Anterior cingulate cortex (tissue), 58 donors: ENCODE measurements around the gene KRTAP9-4.
"Not testable (repeated sequence)": the region's sequence is repeated elsewhere in the genome, so short reads cannot be mapped to it uniquely, and the experiment has no call there.

Experiments used
- DNase-seq, 58 donors: peaks; one replicate each; lab custom pipeline; 2025; lab: John Stamatoyannopoulos, UW

The KRTAP9-4 gene

DNA sequence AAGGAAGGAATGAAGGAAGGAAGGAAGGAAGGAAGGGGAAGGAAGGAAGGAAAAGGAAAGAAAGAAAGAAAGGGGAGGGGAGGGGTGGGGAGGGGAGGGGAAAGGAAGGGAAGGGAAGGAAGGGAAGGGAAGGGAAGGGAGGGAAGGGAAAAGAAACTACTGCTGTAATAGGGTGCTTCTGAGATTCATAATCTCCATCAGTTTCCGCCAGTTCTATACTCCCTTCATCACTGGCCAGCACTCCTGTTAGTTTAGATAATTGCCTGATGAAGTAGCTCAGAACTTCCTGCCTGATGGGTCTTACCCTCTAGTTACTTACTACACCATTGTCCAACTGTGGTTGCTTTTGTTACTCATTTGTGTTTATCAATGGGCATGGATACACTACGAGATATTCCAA lies 13.7 kb downstream of the KRTAP9-4 start:
- no peak for DNase-seq

DNA sequence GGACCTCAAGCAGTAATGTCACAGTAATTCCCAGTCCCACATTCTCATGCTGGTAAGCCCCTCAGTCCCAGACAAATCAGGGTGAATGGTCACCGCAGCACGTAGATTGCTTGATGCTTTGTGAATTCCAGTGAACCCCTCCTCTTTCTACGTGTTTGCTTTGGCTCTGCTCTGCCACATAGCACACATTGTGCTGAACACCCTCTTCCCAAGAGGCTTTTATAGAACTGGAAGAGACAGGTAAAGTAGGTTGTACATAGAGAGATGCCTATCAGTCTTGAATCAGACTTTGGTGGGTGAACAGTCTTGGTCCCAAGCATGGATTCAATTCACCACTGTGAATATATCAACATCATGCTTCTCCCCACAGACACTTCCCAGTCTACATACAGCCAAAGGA lies 15.1 kb downstream of the KRTAP9-4 start:
- no peak for DNase-seq

DNA sequence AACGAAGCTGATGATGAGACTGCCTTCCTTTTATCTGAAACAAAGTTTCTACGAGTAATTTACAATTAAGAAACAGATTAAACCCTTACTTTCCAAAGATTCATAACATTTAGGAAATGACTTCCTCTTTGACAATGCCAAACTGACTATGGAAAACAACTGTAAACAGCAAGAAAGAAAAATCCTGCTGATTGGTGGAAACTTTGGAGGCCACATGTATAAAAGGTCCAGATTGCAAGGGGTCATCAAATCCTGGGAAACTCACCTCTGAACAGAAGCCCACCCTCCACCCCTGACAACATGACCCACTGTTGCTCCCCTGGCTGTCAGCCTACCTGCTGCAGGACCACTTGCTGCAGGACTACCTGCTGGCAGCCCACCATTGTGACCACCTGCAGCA lies 15.6 kb downstream of the KRTAP9-4 start, which contains the start of gene KRTAP9-6:
Gene KRTAP9-6, plus strand, starts transcription at position 301 of the 400 bp plus-strand sequence. Its CDS starts 0 bp downstream, at position 301.
- DNase-seq = no peak

DNA sequence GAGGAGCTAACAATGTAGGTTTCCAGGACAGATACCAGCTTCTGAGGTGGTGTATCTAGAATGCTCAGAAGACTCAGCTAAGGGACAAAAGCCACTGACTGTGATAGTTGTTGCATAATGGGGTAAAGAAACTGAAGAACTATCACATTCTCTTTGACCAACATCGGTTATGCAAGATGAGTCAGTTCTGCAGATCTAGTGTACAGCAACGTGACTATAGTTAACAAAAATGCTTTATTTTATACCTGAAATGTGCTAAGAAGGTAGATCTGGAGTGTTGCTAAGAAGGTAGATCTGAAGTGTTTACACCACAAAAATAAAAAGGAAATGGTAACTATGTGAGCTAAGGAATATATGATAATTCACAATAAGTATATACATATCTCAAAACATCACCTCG lies 18.2 kb downstream of the KRTAP9-4 start:
- no peak for DNase-seq

DNA sequence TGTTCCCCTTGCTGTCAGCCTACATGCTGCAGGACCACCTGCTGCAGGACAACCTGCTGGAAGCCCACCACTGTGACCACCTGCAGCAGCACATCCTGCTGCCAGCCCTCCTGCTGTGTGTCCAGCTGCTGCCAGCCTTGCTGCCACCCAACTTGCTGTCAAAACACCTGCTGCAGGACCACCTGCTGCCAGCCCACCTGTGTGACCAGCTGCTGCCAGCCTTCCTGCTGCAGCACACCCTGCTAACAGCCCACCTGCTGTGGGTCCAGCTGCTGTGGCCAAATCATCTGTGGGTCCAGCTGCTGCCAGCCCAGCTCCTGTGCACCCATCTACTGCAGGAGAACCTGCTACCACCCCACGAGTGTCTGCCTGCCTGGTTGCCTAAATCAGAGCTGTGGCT lies 21.8 kb downstream of the KRTAP9-4 start:
- not testable (repeated sequence) for DNase-seq

DNA sequence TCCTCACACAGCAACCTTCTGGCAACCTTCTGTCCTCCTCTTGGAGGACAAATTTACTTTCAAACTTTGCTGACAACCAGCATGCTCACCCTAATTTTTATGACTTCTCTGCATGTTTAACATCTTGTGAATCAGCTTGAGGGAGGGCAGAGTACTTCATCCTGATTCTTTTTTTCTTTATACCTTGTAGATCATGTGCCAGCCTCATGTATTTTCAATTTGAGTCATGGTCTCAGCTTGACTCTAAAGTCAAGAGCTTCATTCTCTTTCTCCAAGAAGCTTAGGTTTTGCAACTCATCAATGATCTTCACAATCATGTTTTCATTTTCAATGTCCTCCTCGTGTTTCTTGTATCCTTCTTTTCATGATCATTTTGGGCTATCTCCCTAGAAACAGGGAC lies 22.4 kb downstream of the KRTAP9-4 start:
- no peak for DNase-seq

DNA sequence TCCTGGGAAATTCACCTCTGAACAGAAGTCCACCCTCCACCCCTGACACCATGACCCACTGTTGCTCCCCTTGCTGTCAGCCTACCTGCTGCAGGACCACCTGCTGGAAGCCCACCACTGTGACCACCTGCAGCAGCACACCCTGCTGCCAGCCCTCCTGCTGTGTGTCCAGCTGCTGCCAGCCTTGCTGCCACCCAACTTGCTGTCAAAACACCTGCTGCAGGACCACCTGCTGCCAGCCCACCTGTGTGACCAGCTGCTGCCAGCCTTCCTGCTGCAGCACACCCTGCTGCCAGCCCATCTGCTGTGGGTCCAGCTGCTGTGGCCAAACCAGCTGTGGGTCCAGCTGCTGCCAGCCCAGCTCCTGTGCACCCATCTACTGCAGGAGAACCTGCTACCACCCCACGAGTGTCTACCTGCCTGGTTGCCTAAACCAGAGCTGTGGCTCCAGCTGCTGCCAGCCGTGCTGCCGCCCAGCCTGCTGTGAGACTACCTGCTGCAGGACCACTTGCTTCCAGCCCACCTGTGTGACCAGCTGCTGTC lies 26.2 kb downstream of the KRTAP9-4 start, which contains the start of gene KRTAP9-7:
Gene KRTAP9-7, plus strand, starts transcription at position 51 of the 543 bp plus-strand sequence. Its CDS starts 0 bp downstream, at position 51.
- DNase-seq = not testable (repeated sequence)

DNA sequence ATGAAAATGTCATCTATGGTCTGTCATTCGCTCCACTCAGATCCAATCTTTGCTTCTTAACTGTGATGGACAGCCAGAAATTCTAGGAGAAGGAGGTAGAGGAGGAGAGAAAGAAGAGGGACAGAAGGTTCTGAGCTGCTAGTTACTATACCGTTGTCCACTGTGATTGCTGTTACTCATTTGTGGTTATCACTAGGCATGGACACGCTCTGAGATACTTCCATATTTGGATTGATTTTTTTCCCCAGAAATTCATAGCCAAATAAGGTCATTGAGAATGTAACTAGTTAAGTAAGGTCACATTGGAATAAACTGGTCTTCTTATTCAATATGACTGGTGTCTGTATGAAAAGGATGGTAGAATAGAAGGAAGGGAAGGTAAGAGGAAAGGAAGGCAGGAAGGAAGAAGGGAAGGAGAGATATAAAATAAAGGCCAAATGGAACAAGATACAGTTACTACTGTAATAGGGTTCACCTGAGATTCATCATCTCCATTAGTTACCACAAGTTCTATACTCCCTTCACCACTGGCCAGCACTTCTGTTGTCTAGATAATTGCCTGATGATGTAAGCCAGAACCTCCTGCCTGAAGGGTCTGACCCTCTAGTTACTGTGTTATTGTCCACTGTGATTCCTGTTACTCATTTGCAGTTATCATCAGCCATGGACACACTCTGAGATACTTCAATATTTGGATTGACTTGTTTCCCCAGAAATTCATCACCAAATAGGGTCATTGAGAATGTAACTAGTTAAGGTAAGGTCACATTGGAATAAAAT lies 28.9 kb downstream of the KRTAP9-4 start:
- DNase-seq = no peak

DNA sequence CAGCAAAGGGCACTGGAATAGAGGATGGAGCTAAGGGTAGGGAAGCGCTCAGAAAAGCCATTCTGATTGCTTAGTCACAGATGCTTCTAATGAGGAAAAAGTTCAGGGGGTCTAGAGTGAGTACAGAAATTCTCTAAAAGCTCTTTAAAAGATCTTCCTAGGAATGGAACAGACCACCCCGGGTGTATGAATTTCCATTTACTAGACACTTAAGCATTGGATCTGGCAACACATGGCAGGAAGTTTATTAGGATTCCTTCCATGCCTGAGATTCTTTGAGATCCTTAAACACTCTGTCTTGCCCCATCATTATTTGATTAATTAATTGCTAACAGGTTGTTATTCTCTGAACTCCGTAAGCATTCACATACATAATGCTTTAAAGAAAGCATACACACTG lies 34.6 kb downstream of the KRTAP9-4 start:
- no peak for DNase-seq

DNA sequence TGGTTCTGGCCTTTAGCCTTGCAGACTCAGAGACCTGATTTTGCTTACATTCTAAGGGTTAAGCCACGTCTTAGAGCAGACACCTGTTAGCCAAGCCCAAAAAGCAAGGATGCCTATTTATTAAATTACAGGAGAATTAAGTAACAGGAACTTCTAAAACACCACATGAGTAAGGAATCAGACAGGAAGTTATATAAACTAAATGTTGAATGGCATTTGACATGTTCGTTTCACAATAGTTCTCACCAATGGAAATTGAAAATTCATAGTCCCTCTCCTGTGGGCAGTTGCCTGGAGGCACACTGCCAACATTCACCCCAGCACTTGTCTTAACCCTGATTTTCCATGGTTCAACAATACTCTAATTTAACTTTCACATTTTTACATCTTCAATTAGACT lies 35.1 kb downstream of the KRTAP9-4 start:
- no peak for DNase-seq

DNA sequence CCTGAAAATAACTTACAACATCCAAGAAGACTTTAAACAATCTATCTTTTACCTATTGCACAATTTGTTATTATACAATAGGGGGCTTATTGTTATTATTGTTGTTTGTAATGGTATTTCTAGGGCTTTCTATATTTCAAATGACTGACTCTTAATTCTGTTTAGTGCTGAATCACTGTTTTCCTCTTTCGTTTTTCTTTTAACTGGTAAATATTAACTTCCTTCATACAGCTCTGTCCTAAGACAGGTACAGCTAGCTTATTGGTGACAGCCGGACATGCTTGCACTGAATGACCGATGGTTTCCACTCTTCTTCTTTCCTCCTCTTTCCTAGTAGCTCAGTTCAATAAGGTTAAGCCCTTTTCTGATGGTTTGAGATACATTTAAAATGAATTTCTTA lies 37.6 kb downstream of the KRTAP9-4 start:
- DNase-seq = no peak

DNA sequence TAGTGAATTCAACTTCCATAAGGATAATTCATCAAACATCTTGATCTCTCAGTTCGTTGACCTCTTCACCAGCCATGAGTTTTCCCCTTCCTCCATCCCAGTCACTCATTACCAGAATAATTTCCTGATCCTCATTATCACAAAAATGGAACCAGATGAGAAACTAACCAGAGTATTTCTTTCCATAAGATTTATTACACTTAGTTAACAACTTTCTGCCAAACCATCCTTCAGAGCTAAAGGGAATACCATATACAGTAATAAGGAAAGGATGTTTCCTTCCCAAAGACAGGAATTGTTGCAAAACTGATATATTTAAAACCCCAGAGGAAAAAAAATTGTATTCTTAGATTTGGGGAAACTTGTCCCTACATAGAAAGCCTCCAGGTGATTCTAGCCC lies 44.5 kb downstream of the KRTAP9-4 start:
- no peak for DNase-seq

DNA sequence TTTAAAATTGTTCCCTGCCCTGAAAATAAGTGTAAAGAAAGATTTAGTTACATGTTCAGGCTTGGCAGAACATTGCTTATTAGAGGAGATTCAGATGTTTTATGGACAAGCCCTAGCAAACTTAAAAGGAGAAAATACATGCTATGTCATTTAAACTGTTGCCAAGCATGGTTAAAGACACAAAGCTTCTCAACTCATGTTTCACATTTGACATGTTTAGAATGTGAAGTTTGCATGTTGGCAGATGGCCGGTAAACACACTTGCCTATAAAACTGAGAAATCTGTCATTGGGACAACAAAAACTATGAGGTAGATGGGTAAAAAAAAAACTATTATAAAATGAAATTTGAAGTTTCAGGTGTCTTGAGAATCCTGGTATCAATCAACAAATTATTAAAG lies 47.4 kb downstream of the KRTAP9-4 start:
- DNase-seq = no peak

DNA sequence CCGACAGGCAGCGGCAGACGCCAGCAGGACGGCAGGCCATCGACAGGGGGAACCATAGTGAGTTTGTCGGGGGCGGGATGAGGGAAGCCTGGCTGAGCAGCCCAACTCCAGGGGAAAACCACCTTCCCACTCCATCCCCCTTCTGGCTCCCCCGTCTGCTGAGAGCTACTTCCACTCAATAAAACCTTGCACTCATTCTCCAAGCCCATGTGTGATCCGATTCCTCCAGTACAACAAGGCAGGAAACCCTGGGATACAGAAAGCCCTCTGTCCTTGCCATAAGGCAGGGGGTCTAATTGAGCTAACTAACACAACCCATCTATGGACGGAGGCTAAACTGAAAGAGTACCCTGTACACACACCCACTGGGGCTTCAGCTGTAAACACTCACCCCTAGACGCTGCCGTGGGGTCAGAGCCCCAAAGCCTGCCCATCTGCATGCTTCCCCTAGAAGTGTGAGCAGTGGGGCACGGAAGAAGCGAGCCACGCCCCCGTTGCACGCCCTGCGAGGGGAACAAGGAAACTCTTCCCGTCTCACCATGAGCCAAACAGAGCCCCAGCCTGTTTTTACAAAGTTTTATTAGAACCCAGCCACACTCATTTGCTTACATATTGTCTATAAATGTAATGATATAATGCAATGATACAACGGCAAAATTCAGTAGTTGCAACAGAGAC lies 49.1 kb downstream of the KRTAP9-4 start:
- no peak for DNase-seq
